Stimulated activated CD4-positive, alpha-beta T cell treated with anti-CD3 and anti-CD28 coated beads, Interleukin-2, amount 100 ng/mL, for 24 hours (primary cell): ENCODE measurements around the gene TMED9.

Source experiments
- DNase-seq, 2 donors: peaks; one replicate each; pipeline ENCODE4 v3.0.0-alpha.2; 2020

TMED9 gene

DNA sequence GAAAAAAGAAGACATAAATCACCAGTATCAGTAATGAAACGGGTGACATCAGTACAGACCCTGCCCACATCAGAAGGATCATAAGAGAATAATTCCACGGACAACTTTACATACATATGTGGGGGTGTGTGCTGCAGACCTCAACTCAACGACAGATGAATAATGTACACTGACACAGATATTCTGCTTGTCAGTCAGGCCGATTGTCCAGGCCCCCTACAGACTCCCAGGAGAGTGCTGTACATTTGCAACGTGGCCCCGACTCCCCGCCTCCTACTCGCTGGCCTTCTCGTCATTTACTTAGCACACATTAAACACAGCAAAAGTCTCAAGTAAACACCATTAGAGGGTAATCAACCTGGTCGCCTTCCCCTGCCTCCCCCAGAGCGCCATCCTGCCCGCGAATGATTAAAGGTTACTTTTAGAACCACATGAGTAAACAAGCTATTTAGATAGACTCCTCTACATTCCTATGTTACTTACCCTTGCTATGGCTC, 3.5 kb upstream of the TMED9 start:
- DNase-seq = no peak

- DNase-seq = no peak
These were observed 1.6 kb upstream of the TMED9 start for GRCh38 chr5:177590406-177590805.

DNA sequence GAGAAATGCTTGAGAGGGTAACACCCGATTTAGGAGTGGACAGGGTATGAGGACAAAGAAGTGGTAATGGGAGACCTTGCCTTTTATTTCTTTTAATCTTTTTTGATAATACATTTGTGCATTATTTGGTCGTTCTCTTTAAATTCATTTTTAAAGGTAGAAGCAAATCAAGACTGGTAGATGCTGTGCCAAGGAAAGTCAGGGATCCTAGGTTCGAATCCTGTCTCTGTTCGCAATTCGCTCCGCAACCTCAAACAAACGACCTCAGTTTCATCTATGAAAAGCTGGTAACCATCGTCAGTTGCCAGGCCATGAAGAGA, 353 bp upstream of the TMED9 start:
- no peak for DNase-seq

GRCh38 chr5:177592905-177593304, 902 bp downstream of the TMED9 start:
- DNase-seq = no peak

DNA sequence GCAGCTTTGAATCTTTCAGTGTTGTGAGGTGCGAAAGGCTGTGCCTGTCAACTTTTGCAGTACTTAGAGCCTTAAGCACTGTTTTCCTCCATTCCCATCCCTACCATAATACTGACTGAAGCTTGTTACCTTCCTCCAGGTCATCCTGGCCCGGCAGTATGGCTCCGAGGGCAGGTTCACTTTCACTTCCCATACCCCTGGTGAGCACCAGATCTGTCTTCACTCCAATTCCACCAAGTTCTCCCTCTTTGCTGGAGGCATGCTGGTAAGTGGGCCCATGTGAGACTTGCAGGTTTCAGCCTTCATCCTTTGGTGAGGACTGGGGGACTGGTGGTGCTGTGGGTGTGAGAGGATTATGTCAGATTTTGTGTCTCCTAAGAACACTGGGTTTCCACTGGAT, 1.5 kb downstream of the TMED9 start:
- DNase-seq = no peak

DNA sequence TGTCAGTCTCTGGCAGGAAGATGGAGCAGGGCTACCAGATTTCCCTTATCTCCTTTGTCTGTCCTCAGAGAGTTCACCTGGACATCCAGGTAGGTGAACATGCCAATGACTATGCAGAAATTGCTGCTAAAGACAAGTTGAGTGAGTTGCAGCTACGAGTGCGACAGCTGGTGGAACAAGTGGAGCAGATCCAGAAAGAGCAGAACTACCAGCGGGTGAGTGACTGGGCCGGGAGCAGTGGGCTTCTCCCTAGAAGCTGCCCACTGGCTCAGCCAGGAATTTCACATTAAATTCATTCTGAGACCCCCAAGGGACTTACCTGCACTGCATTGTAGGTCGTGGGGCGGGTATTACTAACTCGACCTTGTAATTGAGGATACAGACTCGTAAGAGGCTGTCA, 2.1 kb downstream of the TMED9 start:
- no peak for DNase-seq

- DNase-seq = no peak
These were observed 3.1 kb downstream of the TMED9 start for GRCh38 chr5:177595026-177595585.

GRCh38 chr5:177595991-177596774, 4.2 kb downstream of the TMED9 start:
- DNase-seq = no peak

DNA sequence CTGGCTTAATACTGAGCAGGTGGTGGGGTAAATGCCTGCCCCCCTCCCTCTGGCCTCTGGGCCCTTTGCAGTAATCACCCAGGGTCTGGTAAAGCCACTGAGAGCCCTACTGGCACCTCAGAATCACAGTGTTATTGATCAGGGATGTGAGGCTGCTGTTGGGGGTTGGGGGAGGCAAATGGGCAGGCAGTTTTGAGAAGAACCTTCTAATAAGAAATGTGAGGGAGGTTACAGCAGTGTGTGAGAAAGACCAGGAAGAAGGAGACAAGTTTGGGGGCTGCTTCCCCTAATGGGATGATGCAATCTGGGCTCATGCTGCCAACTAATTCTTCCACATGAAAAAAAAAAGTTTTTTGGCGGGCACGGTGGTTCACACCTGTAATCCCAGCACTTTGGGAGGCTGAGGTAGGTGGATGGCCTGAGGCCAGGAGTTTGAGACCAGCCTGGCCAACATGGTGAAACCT, 4.8 kb downstream of the TMED9 start:
- no peak for DNase-seq

DNA sequence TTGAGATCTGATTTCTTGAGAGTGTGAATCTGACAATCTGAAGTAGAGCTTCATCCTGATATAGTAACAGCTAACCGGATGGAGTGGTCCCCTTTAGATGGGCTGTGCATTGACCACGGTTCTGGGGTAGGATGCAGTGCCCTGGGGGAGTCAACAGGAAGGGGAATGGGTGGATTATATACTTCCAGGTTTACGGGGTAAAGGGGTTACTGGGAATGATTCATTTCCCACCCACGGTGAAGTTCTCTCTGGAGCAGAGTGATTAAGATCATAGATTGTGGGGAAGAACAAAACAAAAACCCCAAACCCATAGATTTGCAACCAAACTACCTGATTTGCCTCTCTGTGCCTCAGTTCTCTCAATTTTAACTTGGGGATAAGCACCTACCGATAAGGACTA, 6.5 kb downstream of the TMED9 start:
- DNase-seq = no peak

DNA sequence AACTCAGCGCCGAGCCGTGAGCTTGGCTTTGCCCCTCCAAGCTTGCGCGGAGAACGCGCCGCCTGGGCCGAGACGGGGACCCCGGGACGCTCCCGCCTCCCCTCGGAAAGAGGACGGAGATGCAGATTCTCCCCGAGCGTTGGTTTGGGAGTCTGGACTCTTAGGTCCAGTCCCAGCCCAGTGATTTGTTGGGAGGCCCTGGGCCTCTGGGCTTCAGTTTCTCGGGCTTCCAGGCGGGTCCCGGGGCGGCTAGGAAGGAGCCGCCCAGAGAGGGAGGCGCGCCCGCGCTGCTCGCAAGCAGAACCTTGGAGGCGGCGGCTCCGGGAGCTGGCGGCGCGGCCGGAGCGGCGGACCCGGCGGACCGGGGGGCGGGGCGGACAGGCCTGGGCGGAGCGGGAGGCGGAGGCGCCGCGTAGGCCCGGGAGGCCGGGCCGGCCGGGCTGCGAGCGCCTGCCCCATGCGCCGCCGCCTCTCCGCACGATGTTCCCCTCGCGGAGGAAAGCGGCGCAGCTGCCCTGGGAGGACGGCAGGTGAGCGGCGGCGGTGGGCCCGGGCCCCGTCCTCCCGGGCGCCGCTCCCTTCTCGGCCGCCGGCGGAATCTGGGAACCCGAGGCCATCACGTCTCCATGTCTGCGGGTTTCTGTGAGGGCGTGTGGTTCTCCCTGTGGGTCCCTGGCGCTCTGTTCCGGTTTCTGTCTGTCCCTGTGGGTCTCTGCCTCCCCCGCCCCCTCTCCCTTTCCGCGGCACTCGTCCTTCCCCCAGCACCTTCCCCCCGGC, 7.9 kb downstream of the TMED9 start, which contains the start of gene B4GALT7:
B4GALT7 (plus strand) TSS at position 402 of the 777 bp plus-strand sequence; CDS start at position 481, 79 bp downstream.
- peak; percentile 90 to 92 for DNase-seq

- no peak for DNase-seq
These were observed 8.6 kb downstream of the TMED9 start for GRCh38 chr5:177600508-177601018.

DNA sequence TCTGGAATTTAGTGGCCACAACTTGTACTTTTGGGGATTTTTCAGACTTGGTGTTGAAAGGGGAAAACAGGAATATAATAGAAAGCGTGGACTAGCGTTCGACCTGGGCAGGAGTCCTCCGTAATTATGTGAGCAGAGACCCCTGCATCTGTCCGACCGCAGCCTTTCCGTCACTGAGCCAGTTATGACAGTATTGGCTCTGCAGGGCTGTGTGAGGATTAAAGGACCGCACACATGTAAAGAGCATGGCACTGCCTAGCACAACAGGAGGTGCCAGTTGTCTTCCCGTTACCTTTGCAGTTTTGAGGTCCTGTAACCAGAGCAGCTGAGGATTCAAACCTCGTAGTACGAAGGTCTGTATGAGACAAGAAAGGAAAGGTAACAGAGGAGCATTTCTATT, 9.1 kb downstream of the TMED9 start:
- no peak for DNase-seq

DNA sequence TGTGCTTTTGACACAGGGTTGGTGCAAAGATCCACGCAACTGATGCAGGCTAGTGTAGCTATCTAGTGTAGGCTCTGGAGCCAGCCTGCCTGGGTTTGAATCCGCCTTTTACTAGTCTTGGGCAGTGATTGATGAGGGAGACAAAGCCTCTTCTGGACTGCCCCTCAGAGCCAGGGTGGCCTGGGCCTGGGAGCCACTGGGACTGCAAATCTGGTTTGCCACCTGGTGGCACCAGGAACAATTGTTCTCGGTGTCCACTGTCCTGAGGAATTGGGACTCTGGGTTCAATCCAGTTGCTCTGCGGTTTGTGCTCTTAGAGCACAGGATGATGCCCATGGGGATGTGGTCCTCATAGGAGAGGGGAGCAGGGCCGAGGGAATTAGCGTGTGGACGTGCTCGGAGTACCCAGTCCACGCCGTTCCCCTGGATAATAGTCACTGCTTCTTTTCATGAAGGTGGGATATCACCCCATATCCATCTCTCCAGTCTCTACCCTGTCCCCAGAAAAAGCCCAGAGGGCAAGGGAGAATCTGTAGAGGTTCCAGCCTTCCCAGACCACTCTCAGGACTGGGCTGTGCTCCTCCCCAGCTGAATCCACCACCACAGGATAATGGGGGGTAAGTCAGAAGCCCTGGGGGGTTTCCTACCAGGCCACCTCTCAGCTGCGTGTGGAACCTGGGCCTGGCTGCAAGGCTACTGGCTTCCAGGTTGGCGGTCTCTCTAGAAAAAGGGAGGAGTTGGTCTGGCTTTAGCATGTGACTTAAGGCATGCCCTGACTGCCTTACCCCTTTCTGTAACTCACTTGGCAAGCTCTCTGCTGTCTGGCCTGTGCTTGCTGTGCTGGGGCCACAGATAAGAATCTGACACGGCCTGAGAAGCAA, 9.8 kb downstream of the TMED9 start:
- DNase-seq = no peak

DNA sequence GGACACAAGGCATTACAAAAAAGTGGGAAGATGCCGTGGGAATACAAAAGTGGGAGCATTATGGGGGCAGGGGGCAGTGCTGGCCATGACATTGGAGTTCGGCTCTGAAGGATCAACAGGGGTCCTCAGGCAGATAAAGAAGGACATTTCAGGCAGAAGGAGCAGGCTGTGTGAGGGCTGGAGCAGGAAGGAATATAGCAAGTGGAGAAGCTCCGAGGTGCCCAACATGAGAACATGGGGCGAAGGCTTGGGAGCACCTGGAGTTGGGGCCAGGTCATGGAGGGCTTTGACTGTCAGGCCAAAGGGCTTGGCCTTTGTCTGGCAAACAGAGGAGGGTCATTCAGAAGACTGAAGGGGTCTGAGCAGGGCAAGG, 10.4 kb downstream of the TMED9 start:
- no peak for DNase-seq

- DNase-seq = no peak
These were observed 11.6 kb downstream of the TMED9 start for GRCh38 chr5:177603631-177604030.

DNA sequence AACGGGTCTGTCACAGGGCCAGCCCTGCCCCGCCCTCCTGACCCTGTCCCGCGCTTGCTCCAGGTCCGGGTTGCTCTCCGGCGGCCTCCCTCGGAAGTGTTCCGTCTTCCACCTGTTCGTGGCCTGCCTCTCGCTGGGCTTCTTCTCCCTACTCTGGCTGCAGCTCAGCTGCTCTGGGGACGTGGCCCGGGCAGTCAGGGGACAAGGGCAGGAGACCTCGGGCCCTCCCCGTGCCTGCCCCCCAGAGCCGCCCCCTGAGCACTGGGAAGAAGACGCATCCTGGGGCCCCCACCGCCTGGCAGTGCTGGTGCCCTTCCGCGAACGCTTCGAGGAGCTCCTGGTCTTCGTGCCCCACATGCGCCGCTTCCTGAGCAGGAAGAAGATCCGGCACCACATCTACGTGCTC, 12.1 kb downstream of the TMED9 start:
- no peak for DNase-seq

GRCh38 chr5:177604656-177605055, 12.7 kb downstream of the TMED9 start:
- no peak for DNase-seq

GRCh38 chr5:177605078-177605477, 13.1 kb downstream of the TMED9 start:
- no peak for DNase-seq

- DNase-seq = no peak
These were observed 13.7 kb downstream of the TMED9 start for GRCh38 chr5:177605667-177606066.

- no peak for DNase-seq
These were observed 14.4 kb downstream of the TMED9 start for GRCh38 chr5:177606071-177607051.
